GM23338 (cell line): Measurements from ENCODE around the gene SMG6. TPM values are rescaled to one million over a fixed set of nuclear protein-coding genes. Genes with fewer than 3 reads are reported as not detected.

Source experiments
- ATAC-seq: fragments of 200-7000 bp; cut with Tn5 transposase; 3 replicates; pipeline ENCODE4 v1.9.1; 2020
- DNase-seq: peaks from one replicate; pipeline ENCODE4 v3.0.0-alpha.2; 2015; ENCODE audit warnings: low spot score
- H2AFZ ChIP-seq: fragments of 200-600 bp; sonication (generic); 2 replicates; pipeline ENCODE4 v1.8.0; 2016; ENCODE audit warnings: antibody characterized with exemption, mild to moderate bottlenecking, moderate library complexity
- H3F3A ChIP-seq: fragments of 200-600 bp; sonication (generic); replicated peaks from 2 replicates; pipeline ENCODE4 v1.8.0; 2017; ENCODE audit warnings: antibody characterized with exemption, mixed run types, low read depth
- H3K27ac ChIP-seq: fragments of 200-600 bp; sonication (generic); 2 replicates; pipeline ENCODE4 v1.6.1; 2016; ENCODE audit warnings: low read depth
- H3K27me3 ChIP-seq: fragments of 200-600 bp; sonication (generic); 2 replicates; pipeline ENCODE4 v1.8.0; 2016; ENCODE audit warnings: mild to moderate bottlenecking, mixed run types, moderate library complexity; ENCODE audit not compliant: insufficient read depth
- H3K36me3 ChIP-seq: fragments of 200-600 bp; sonication (generic); 2 replicates; pipeline ENCODE4 v1.8.0; 2016; ENCODE audit warnings: mild to moderate bottlenecking; ENCODE audit not compliant: insufficient read depth
- H3K4me1 ChIP-seq: fragments of 200-600 bp; sonication (generic); 2 replicates; pipeline ENCODE4 v1.8.0; 2016; ENCODE audit warnings: mild to moderate bottlenecking, moderate library complexity; ENCODE audit not compliant: insufficient read depth
- H3K4me2 ChIP-seq: fragments of 200-600 bp; sonication (generic); 2 replicates; pipeline ENCODE4 v1.7.1; 2017; ENCODE audit warnings: mixed run types
- H3K4me3 ChIP-seq: fragments of 200-600 bp; sonication (generic); 2 replicates; pipeline ENCODE4 v1.6.1; 2016; ENCODE audit warnings: mixed run types
- H3K79me2 ChIP-seq: fragments of 200-600 bp; sonication (generic); replicated peaks from 2 replicates; pipeline ENCODE4 v1.8.0; 2017; ENCODE audit warnings: mild to moderate bottlenecking; ENCODE audit not compliant: insufficient read depth
- H3K9me2 ChIP-seq: fragments of 200-600 bp; sonication (generic); 2 replicates; pipeline ENCODE4 v1.8.0; 2017; ENCODE audit not compliant: insufficient read depth
- H4K20me1 ChIP-seq: fragments of 200-600 bp; sonication (generic); replicated peaks from 2 replicates; pipeline ENCODE4 v1.8.0; 2017; ENCODE audit warnings: mild to moderate bottlenecking; ENCODE audit not compliant: insufficient read depth
- H3K27ac Mint-ChIP-seq: 2 replicates; pipeline ENCODE4 v1.8.0; 2020; ENCODE audit warnings: inconsistent platforms, mild to moderate bottlenecking, moderate library complexity, mixed read lengths
- H3K27me3 Mint-ChIP-seq: 3 replicates; pipeline ENCODE4 v1.8.0; 2022; ENCODE audit warnings: low read depth, mild to moderate bottlenecking, moderate library complexity, mixed read lengths, inconsistent platforms; ENCODE audit not compliant: insufficient read depth, poor library complexity
- H3K36me3 Mint-ChIP-seq: 3 replicates; pipeline ENCODE4 v1.8.0; 2021; ENCODE audit warnings: low read depth, mild to moderate bottlenecking, inconsistent platforms, moderate library complexity, mixed read lengths
- H3K4me1 Mint-ChIP-seq: 3 replicates; pipeline ENCODE4 v1.8.0; 2020; ENCODE audit warnings: mild to moderate bottlenecking, inconsistent platforms, mixed read lengths
- H3K4me3 Mint-ChIP-seq: 3 replicates; pipeline ENCODE4 v1.8.0; 2021; ENCODE audit warnings: moderate library complexity, mild to moderate bottlenecking, inconsistent platforms, mixed read lengths
- H3K9me3 Mint-ChIP-seq: 3 replicates; pipeline ENCODE4 v1.8.0; 2020; ENCODE audit warnings: moderate library complexity, mild to moderate bottlenecking, inconsistent platforms, mixed read lengths
- EZH2 ChIP-seq: fragments of 200-600 bp; sonication (generic); IDR thresholded peaks from one replicate; pipeline ENCODE4 v1.8.0; 2017; ENCODE audit warnings: antibody characterized with exemption, mild to moderate bottlenecking, low read depth; ENCODE audit not compliant: unreplicated experiment
- EZH2phosphoT487 ChIP-seq: fragments of 200-600 bp; sonication (generic); IDR thresholded peaks from one replicate; pipeline ENCODE4 v1.8.1; 2018; ENCODE audit warnings: antibody characterized with exemption; ENCODE audit not compliant: unreplicated experiment
- JUNB ChIP-seq: IDR thresholded peaks from one replicate; pipeline ENCODE4 v1.6.1; 2016; ENCODE audit warnings: antibody characterized with exemption; ENCODE audit not compliant: unreplicated experiment
- NANOG ChIP-seq: IDR thresholded peaks from 2 replicates; pipeline ENCODE4 v1.6.1; 2016; ENCODE audit warnings: antibody characterized with exemption, borderline replicate concordance
- POLR2AphosphoS5 ChIP-seq: IDR thresholded peaks from 2 replicates; pipeline ENCODE4 v1.6.1; 2016; ENCODE audit warnings: antibody characterized with exemption, low read depth
- ZNF114 ChIP-seq: fragments of 250-450 bp; sonication (Bioruptor Pico); IDR thresholded peaks from 2 replicates; pipeline ENCODE4 v1.5.0; 2020; ENCODE audit warnings: mild to moderate bottlenecking, moderate library complexity
- ZNF331 ChIP-seq: fragments of 250-450 bp; sonication (Bioruptor Pico); IDR thresholded peaks from 2 replicates; pipeline ENCODE4 v1.5.0; 2020; ENCODE audit warnings: low read depth, mild to moderate bottlenecking, moderate library complexity
- polyA plus RNA-seq: library from polyadenylated mRNA; unstranded; fragments of >200 nt; fragmentation: Nextera tagmentation; extraction: Ambion mirVana; gene quantifications from 2 replicates; pipeline ENCODE4 v1.2.1, GENCODE V29; 2016
- total RNA-seq: library from RNA; depleted of rRNA; stranded (reverse); fragments of >200 nt; shearing (Covaris generic); gene quantifications from 2 replicates; pipeline ENCODE4 v1.2.3, GENCODE V29; 2014
- TF ChIP-seq, protein P1 (sequence below): IDR thresholded peaks from one replicate; pipeline ENCODE4 v1.6.1; 2018; ENCODE audit warnings: antibody characterized with exemption; ENCODE audit not compliant: unreplicated experiment
- TF ChIP-seq, protein P2 (sequence below): IDR thresholded peaks from 2 replicates; pipeline ENCODE4 v1.6.1; 2016; ENCODE audit warnings: antibody characterized with exemption

The SMG6 gene
- total and polyA plus RNA-seq, 2 experiments from 2014 or later, result 10.4 to 43.1 TPM

DNA sequence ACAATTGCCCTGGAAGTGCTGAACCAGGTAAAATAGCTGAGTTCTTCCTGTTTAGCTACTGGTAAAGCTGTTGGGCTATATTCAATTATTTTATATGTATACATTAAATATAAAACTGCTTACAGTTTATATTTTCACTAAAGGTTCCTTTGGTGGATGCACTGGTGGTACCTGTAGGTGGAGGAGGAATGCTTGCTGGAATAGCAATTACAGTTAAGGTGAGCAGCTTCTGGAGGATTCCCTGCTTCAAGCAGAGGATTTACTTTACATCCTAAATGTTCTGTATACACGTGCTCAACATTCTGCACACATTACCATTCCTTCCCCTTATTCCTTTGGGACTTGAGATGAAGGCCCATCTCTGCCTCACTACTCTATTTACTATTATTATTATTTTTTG is 17.8 kb upstream of the SMG6 start:
- no peaks in the 10 kb centered on the region for H3K27me3 ChIP-seq
- no peak overlapping the region for H3K4me2 ChIP-seq
- ATAC-seq (no peak), DNase-seq (no peak)
- TF ChIP-seq POLR2AphosphoS5 (no peak), ZNF114 (CRISPR knock-in tag) (no peak), NANOG (no peak), JUNB (no peak), EZH2 (no peak), ZNF331 (CRISPR knock-in tag) (no peak), EZH2phosphoT487 (no peak)
- TF ChIP-seq, protein P1, sequence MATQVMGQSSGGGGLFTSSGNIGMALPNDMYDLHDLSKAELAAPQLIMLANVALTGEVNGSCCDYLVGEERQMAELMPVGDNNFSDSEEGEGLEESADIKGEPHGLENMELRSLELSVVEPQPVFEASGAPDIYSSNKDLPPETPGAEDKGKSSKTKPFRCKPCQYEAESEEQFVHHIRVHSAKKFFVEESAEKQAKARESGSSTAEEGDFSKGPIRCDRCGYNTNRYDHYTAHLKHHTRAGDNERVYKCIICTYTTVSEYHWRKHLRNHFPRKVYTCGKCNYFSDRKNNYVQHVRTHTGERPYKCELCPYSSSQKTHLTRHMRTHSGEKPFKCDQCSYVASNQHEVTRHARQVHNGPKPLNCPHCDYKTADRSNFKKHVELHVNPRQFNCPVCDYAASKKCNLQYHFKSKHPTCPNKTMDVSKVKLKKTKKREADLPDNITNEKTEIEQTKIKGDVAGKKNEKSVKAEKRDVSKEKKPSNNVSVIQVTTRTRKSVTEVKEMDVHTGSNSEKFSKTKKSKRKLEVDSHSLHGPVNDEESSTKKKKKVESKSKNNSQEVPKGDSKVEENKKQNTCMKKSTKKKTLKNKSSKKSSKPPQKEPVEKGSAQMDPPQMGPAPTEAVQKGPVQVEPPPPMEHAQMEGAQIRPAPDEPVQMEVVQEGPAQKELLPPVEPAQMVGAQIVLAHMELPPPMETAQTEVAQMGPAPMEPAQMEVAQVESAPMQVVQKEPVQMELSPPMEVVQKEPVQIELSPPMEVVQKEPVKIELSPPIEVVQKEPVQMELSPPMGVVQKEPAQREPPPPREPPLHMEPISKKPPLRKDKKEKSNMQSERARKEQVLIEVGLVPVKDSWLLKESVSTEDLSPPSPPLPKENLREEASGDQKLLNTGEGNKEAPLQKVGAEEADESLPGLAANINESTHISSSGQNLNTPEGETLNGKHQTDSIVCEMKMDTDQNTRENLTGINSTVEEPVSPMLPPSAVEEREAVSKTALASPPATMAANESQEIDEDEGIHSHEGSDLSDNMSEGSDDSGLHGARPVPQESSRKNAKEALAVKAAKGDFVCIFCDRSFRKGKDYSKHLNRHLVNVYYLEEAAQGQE, result no peak
- TF ChIP-seq, protein P2, sequence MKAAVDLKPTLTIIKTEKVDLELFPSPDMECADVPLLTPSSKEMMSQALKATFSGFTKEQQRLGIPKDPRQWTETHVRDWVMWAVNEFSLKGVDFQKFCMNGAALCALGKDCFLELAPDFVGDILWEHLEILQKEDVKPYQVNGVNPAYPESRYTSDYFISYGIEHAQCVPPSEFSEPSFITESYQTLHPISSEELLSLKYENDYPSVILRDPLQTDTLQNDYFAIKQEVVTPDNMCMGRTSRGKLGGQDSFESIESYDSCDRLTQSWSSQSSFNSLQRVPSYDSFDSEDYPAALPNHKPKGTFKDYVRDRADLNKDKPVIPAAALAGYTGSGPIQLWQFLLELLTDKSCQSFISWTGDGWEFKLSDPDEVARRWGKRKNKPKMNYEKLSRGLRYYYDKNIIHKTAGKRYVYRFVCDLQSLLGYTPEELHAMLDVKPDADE, result no peak
- Mint-ChIP-seq H3K4me3 (no peak overlapping the region), H3K27ac (no peak overlapping the region), H3K36me3 (peaks cover 50% of the 10 kb centered on the region), H3K4me1 (no peaks in the 10 kb centered on the region), H3K27me3 (peaks cover 8% of the 10 kb centered on the region), H3K9me3 (no peaks in the 10 kb centered on the region; the same call in 2 of the 3 replicates)
- peaks cover 34% of the 10 kb centered on the region for H3F3A ChIP-seq
- no peaks in the 10 kb centered on the region for H3K9me2 ChIP-seq
- no peak overlapping the region for H2AFZ ChIP-seq
- H3K4me1 ChIP-seq, result no peaks in the 10 kb centered on the region
- peaks cover 37% of the 10 kb centered on the region for H3K36me3 ChIP-seq
- peaks cover 25% of the 10 kb centered on the region for H4K20me1 ChIP-seq
- no peak overlapping the region for H3K4me3 ChIP-seq
- no peak overlapping the region for H3K27ac ChIP-seq
- no peaks in the 10 kb centered on the region; the same call in 1 of the 2 replicates for H3K79me2 ChIP-seq

DNA sequence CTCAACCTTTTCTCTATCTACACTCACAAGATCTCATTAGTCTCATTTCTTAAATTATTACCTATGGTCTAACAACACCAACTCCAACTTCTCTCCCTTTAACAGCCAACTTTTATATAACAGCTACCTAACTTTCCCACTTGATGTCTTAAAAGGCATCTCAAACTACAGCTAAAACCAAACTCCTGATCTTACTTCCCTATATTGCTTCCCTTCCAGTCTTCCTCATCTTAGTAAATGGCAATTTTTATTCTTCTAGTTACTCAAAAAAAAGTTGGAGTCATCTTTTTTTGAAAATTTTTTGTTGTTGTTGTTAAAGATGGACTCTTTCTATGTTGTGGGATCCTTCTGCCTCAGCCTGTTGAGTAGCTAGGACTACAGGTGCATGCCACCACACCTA is 15.5 kb upstream of the SMG6 start:
- no peaks in the 10 kb centered on the region for H3K9me2 ChIP-seq
- Mint-ChIP-seq H3K4me3 (no peak overlapping the region; the same call in 2 of the 3 replicates), H3K9me3 (no peaks in the 10 kb centered on the region; the same call in 2 of the 3 replicates), H3K4me1 (no peaks in the 10 kb centered on the region), H3K36me3 (peaks cover 26% of the 10 kb centered on the region), H3K27ac (no peak overlapping the region), H3K27me3 (peaks cover 6% of the 10 kb centered on the region)
- H2AFZ ChIP-seq, result no peak overlapping the region
- peaks cover 9% of the 10 kb centered on the region for H4K20me1 ChIP-seq
- ATAC-seq (no peak), DNase-seq (no peak)
- H3K27me3 ChIP-seq, result no peaks in the 10 kb centered on the region
- no peak overlapping the region for H3K4me2 ChIP-seq
- H3K36me3 ChIP-seq, result peaks cover 14% of the 10 kb centered on the region
- no peak overlapping the region for H3K27ac ChIP-seq
- no peak for TF ChIP-seq EZH2
- TF ChIP-seq, protein P2, result no peak
- no peaks in the 10 kb centered on the region for H3K4me1 ChIP-seq
- no peaks in the 10 kb centered on the region for H3K79me2 ChIP-seq
- peaks cover 19% of the 10 kb centered on the region for H3F3A ChIP-seq
- H3K4me3 ChIP-seq, result no peak overlapping the region
